ENCODE results near the gene SUN3. TPM values are rescaled to one million over a fixed set of nuclear protein-coding genes. Genes with fewer than 3 reads are reported as not detected.

SUN3 gene
- total RNA-seq, 1 experiment from 2014 or later: not detected

DNA sequence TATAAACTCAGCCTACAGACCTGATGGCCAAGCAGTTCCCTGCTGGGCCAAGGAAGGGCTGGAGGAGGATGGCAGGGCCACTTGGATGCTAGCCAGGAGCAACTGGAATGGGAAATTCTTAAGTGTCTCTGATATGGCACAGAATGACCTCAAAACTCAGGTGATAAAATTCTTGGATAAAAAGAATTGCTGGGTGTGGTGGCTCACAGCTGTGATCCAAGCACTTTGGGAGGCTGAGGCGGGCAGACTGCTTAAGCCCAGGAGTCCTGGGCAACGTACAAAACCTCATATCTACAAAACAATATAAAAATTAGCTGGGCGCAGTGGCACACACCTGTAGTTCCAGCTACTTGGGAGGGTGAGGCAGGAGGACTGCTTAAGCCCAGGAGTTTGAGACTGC lies 66.6 kb downstream of the SUN3 start:
- no peak for ATAC-seq
- Histone ChIP-seq H3K36me3 (ENCODE audit: low read depth, low read length) (peaks cover 46% of the 10 kb centered on the region), H3K4me1 (ENCODE audit: insufficient read depth, low read length) (no peaks in the 10 kb centered on the region), H3K27me3 (ENCODE audit: low read length) (no peaks in the 10 kb centered on the region), H3K9me2 (replicated peaks; ENCODE audit: low read length) (no peaks in the 10 kb centered on the region), H3F3A (ENCODE audit: low read length, unreplicated experiment) (no peaks in the 10 kb centered on the region), H3K4me3 (ENCODE audit: low read length) (no peak overlapping the region), H4K20me1 (ENCODE audit: low read length) (no peaks in the 10 kb centered on the region), H3K9me3 (ENCODE audit: low read length) (no peaks in the 10 kb centered on the region), H3K4me2 (ENCODE audit: low read length) (no peak overlapping the region), H3K9ac (ENCODE audit: low read length) (no peak overlapping the region), H3K79me2 (ENCODE audit: low read length) (no peaks in the 10 kb centered on the region), H2AFZ (ENCODE audit: low read length) (no peak overlapping the region), H3K27ac (ENCODE audit: low read length) (no peak overlapping the region)
- TF ChIP-seq EZH2phosphoT487 (IDR thresholded peaks at IDR 0.05; ENCODE audit: borderline replicate concordance, low read length): no peak
- TF ChIP-seq, protein P1, sequence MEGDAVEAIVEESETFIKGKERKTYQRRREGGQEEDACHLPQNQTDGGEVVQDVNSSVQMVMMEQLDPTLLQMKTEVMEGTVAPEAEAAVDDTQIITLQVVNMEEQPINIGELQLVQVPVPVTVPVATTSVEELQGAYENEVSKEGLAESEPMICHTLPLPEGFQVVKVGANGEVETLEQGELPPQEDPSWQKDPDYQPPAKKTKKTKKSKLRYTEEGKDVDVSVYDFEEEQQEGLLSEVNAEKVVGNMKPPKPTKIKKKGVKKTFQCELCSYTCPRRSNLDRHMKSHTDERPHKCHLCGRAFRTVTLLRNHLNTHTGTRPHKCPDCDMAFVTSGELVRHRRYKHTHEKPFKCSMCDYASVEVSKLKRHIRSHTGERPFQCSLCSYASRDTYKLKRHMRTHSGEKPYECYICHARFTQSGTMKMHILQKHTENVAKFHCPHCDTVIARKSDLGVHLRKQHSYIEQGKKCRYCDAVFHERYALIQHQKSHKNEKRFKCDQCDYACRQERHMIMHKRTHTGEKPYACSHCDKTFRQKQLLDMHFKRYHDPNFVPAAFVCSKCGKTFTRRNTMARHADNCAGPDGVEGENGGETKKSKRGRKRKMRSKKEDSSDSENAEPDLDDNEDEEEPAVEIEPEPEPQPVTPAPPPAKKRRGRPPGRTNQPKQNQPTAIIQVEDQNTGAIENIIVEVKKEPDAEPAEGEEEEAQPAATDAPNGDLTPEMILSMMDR (conservative IDR thresholded peaks at IDR 0.05; ENCODE audit: low read depth, low read length): no peak
- no peak for TF ChIP-seq EZH2 (IDR thresholded peaks at IDR 0.05; ENCODE audit: low read length, unreplicated experiment)
- no peak for DNase-seq
- no TSS peak for BruUV-seq (replicated peaks)
- POLR2A ChIA-PET (ENCODE audit: unreplicated experiment): no interaction called here
- intact Hi-C loops (cut with micrococcal nuclease): no loop called here
- CTCF ChIA-PET: no interaction called here

DNA sequence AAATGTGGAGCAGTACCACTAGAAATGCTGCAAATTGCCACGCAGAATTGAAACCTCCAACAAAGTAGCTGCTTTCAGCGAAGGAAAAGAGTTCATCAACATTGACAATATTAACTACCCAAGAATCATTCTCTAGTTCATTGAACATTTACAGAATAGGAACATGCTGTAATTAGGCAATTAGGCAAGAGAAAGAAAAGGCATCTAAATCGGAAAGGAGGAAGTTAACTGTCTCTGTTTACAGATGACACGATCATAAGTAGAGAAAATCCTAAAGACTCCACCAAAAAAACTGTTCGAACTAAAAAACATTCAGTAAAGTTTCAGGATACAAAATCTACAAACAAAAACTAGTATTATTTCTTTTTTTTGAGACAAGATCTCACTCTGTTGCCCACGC lies 71.8 kb downstream of the SUN3 start:
- Histone ChIP-seq H4K20me1 (ENCODE audit: low read length) (no peaks in the 10 kb centered on the region), H3F3A (ENCODE audit: low read length, unreplicated experiment) (no peaks in the 10 kb centered on the region), H3K36me3 (ENCODE audit: low read depth, low read length) (peaks cover 20% of the 10 kb centered on the region), H3K4me3 (ENCODE audit: low read length) (no peak overlapping the region), H3K27ac (ENCODE audit: low read length) (no peak overlapping the region), H3K4me1 (ENCODE audit: insufficient read depth, low read length) (peaks cover 3% of the 10 kb centered on the region; the same call in 1 of the 2 replicates), H3K9ac (ENCODE audit: low read length) (no peak overlapping the region), H3K9me2 (replicated peaks; ENCODE audit: low read length) (no peaks in the 10 kb centered on the region), H3K79me2 (ENCODE audit: low read length) (no peaks in the 10 kb centered on the region), H3K27me3 (ENCODE audit: low read length) (no peaks in the 10 kb centered on the region), H2AFZ (ENCODE audit: low read length) (no peak overlapping the region), H3K4me2 (ENCODE audit: low read length) (no peak overlapping the region), H3K9me3 (ENCODE audit: low read length) (no peaks in the 10 kb centered on the region)
- POLR2A ChIA-PET (ENCODE audit: unreplicated experiment): no interaction called here
- TF ChIP-seq EZH2 (IDR thresholded peaks at IDR 0.05; ENCODE audit: low read length, unreplicated experiment) (no peak), EZH2phosphoT487 (IDR thresholded peaks at IDR 0.05; ENCODE audit: borderline replicate concordance, low read length) (no peak)
- TF ChIP-seq, protein P1 (conservative IDR thresholded peaks at IDR 0.05; ENCODE audit: low read depth, low read length): no peak
- no peak for ATAC-seq
- intact Hi-C loops (cut with micrococcal nuclease): no loop called here
- CTCF ChIA-PET: no interaction called here
- DNase-seq: no peak
- BruUV-seq (replicated peaks): no TSS peak

- no peak for TF ChIP-seq EZH2phosphoT487 (IDR thresholded peaks at IDR 0.05; ENCODE audit: borderline replicate concordance, low read length)
- TF ChIP-seq EZH2 (IDR thresholded peaks at IDR 0.05; ENCODE audit: low read length, unreplicated experiment): no peak
- TF ChIP-seq, protein P1 (conservative IDR thresholded peaks at IDR 0.05; ENCODE audit: low read depth, low read length): no peak
- CTCF ChIA-PET: no interaction called here
- H3K4me2 ChIP-seq (ENCODE audit: low read length): no peak overlapping the region
- BruUV-seq (replicated peaks): no TSS peak
- no peaks in the 10 kb centered on the region for H3K27me3 ChIP-seq (ENCODE audit: low read length)
- no peak for DNase-seq
- H3K4me1 ChIP-seq (ENCODE audit: insufficient read depth, low read length): peaks cover 12% of the 10 kb centered on the region
- H3F3A ChIP-seq (ENCODE audit: low read length, unreplicated experiment): no peaks in the 10 kb centered on the region
- H3K9me2 ChIP-seq (replicated peaks; ENCODE audit: low read length): no peaks in the 10 kb centered on the region
- peaks cover 12% of the 10 kb centered on the region for H3K36me3 ChIP-seq (ENCODE audit: low read depth, low read length)
- H2AFZ ChIP-seq (ENCODE audit: low read length): no peak overlapping the region
- POLR2A ChIA-PET (ENCODE audit: unreplicated experiment): no interaction called here
- H3K27ac ChIP-seq (ENCODE audit: low read length): no peak overlapping the region
- no peaks in the 10 kb centered on the region for H4K20me1 ChIP-seq (ENCODE audit: low read length)
- intact Hi-C loops (cut with micrococcal nuclease): no loop called here
- H3K79me2 ChIP-seq (ENCODE audit: low read length): no peaks in the 10 kb centered on the region
- no peak overlapping the region for H3K4me3 ChIP-seq (ENCODE audit: low read length)
- no peaks in the 10 kb centered on the region for H3K9me3 ChIP-seq (ENCODE audit: low read length)
- no peak for ATAC-seq
- H3K9ac ChIP-seq (ENCODE audit: low read length): no peak overlapping the region
Observed at GRCh38 chr7:47956220-47956619, 72.7 kb downstream of the SUN3 start.
